Measurements from ENCODE around the gene RSKR. TPM values are rescaled to one million over a fixed set of nuclear protein-coding genes. Genes with fewer than 3 reads are reported as not detected.
A peak's percentile ranks its signal among the peaks of the same experiment; 100 is the strongest.
"Not testable (repeated sequence)": the region's sequence is repeated elsewhere in the genome, so short reads cannot be mapped to it uniquely, and the experiment has no call there.

RSKR gene
- total RNA-seq, 1 experiment from 2014 or later, result 25.8 TPM

DNA sequence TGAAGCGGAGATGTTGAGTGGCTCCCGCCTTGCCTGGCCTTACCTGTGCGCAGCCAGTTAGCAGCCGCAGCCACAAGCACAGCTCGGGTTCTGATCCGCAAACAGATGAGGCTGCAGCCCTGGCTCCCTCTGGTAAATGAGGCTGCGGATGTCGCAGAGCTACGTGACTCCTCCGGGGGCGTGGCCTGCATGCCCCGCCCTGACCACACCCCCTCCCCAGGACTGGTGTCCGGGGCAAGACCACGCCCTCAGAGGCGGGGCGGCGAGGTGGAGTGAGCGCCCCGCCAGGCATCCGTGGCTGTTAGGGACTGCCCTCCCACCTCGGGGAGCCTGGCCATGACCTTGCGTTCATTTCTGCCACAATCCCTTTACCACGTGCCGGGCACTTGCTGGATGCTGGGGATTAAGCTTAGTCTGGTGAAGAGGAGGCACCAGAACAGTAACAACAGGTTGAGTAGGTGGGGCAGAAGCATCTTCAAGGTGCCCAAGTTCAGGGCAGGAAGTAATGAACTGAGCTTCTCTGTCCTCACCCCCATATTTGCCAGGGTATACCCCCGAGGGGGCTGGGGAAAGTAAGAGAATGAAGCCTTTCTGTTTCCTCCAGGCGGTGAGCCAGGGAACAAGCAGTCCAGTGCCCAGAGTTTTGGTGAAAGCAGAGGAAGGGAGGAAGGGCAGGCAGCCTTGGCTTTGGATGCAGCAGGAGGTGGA is 37.1 kb downstream of the RSKR start, which contains the start of gene ALDOC:
Gene ALDOC (minus strand): TSS at position 138 of the 708 bp plus-strand sequence. CDS start 1,363 bp downstream, outside the sequence.
- H3K9ac ChIP-seq (ENCODE audit: extremely low read depth, insufficient read length, low read length), result no peak within 1 kb of the TSS
- no peak within 1 kb of the TSS for H3K4ac ChIP-seq (ENCODE audit: low read depth, low read length)
- no peak within 1 kb of the TSS for H3K14ac ChIP-seq (ENCODE audit: insufficient read depth, low read length)
- no peak within 1 kb of the TSS for H2AFZ ChIP-seq (ENCODE audit: low read length)
- WGBS (ENCODE audit: extremely low coverage, insufficient read length, low lambda C conversion rate), result no CpG with 5 or more reads among the region's 26 CpGs
- peaks cover 1% of the 10 kb centered on the region for H3K23me2 ChIP-seq (ENCODE audit: insufficient read length, low read depth, low read length, poor library complexity, severe bottlenecking)
- Mint-ChIP-seq H3K36me3 (ENCODE audit: insufficient read depth in 1 of 3, low read depth in 3 of 3) (peaks cover 27 to 58% (median 57%) of the 10 kb centered on the region in 3 experiments; a peak in 6 of 7 replicates), H3K9me3 (no peaks in the 10 kb centered on the region), H3K27me3 (ENCODE audit: low read depth) (peaks cover 7% of the 10 kb centered on the region), H3K4me1 (peaks cover 14 to 24% of the 10 kb centered on the region in 2 experiments), H3K4me3 (peak within 1 kb of the TSS; percentile 61 to 84), H3K27ac (peak within 1 kb of the TSS; percentile 85 to 94 (median 91))
- H3K27me3 ChIP-seq (ENCODE audit: insufficient read depth, low read length), result no peaks in the 10 kb centered on the region
- no peak within 1 kb of the TSS for H4K91ac ChIP-seq (ENCODE audit: insufficient read length, low read depth, low read length)
- H3K79me1 ChIP-seq (ENCODE audit: insufficient read depth, low read depth, low read length, poor library complexity, severe bottlenecking), result no peaks in the 10 kb centered on the region
- peaks cover 2% of the 10 kb centered on the region for H4K20me1 ChIP-seq (ENCODE audit: control insufficient read depth, insufficient read depth, insufficient read length)
- no peak within 1 kb of the TSS for H2BK12ac ChIP-seq (ENCODE audit: insufficient read length, low read depth, low read length)
- H2BK120ac ChIP-seq (ENCODE audit: low read depth, low read length, poor library complexity, severe bottlenecking), result no peak within 1 kb of the TSS
- no peak within 1 kb of the TSS for H3K27ac ChIP-seq (ENCODE audit: insufficient read length, low read depth, low read length)
- no peaks in the 10 kb centered on the region for H3K9me3 ChIP-seq (ENCODE audit: control insufficient read depth, low read depth, low read length)
- H3T11ph ChIP-seq (ENCODE audit: low read length), result no peak within 1 kb of the TSS
- H3K23ac ChIP-seq (ENCODE audit: insufficient read length, low read depth, low read length), result no peak within 1 kb of the TSS
- H2BK15ac ChIP-seq (ENCODE audit: low read depth, low read length), result no peak within 1 kb of the TSS
- H3K18ac ChIP-seq (ENCODE audit: insufficient read length, low read depth, low read length), result no peak within 1 kb of the TSS
- no peak within 1 kb of the TSS for H2AK5ac ChIP-seq (ENCODE audit: insufficient read length, low read length)
- H2BK20ac ChIP-seq (ENCODE audit: low read depth, low read length, poor library complexity, severe bottlenecking), result no peak within 1 kb of the TSS
- peak within 1 kb of the TSS; percentile 38 for H3K4me2 ChIP-seq (ENCODE audit: insufficient read depth, insufficient read length, low read length)
- TF ChIP-seq, protein P1, sequence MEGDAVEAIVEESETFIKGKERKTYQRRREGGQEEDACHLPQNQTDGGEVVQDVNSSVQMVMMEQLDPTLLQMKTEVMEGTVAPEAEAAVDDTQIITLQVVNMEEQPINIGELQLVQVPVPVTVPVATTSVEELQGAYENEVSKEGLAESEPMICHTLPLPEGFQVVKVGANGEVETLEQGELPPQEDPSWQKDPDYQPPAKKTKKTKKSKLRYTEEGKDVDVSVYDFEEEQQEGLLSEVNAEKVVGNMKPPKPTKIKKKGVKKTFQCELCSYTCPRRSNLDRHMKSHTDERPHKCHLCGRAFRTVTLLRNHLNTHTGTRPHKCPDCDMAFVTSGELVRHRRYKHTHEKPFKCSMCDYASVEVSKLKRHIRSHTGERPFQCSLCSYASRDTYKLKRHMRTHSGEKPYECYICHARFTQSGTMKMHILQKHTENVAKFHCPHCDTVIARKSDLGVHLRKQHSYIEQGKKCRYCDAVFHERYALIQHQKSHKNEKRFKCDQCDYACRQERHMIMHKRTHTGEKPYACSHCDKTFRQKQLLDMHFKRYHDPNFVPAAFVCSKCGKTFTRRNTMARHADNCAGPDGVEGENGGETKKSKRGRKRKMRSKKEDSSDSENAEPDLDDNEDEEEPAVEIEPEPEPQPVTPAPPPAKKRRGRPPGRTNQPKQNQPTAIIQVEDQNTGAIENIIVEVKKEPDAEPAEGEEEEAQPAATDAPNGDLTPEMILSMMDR (conservative IDR thresholded peaks at IDR 0.05), result no peak
- no peak within 1 kb of the TSS for H4K5ac ChIP-seq (ENCODE audit: insufficient read length, low read depth, low read length)
- no peak within 1 kb of the TSS for H4K8ac ChIP-seq (replicated peaks; ENCODE audit: insufficient read length, low read depth, low read length)
- no peak within 1 kb of the TSS for H2BK5ac ChIP-seq (ENCODE audit: insufficient read length, low read length)
- no peaks in the 10 kb centered on the region for H3K4me1 ChIP-seq (ENCODE audit: insufficient read depth, low read length)
- no peak within 1 kb of the TSS for H3K56ac ChIP-seq (ENCODE audit: insufficient read length, low read depth, low read length)
- peak; percentile 100 for DNase-seq
- H3K79me2 ChIP-seq (ENCODE audit: insufficient read depth, low read length), result no peaks in the 10 kb centered on the region

DNA sequence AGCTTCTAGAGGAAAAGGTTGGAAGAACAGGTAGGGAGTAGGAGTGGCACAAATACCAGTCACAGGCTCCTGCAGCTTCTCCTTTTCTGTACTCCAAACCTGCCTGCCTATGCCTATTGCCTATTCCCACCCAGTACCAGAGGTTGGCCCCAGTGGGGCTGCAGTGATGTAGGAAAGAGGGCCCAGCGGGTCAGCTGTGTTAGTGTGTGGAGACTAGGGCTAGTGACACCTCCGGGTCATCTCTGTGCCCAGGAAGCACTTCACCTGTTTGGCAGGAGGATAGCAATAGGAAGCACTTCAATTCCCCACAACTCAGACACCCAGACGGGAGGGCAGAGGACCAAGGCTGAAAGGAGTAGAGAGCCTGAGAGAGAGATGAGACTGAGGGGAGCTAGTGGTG is 38.0 kb downstream of the RSKR start:
- H2AK5ac ChIP-seq (ENCODE audit: insufficient read length, low read length); H3K79me1 ChIP-seq (ENCODE audit: insufficient read depth, low read depth, low read length, poor library complexity, severe bottlenecking); DNase-seq; H3K27ac ChIP-seq (ENCODE audit: insufficient read length, low read depth, low read length); H4K8ac ChIP-seq (replicated peaks; ENCODE audit: insufficient read length, low read depth, low read length); H3K23me2 ChIP-seq (ENCODE audit: insufficient read length, low read depth, low read length, poor library complexity, severe bottlenecking); H4K20me1 ChIP-seq (ENCODE audit: control insufficient read depth, insufficient read depth, insufficient read length); H4K91ac ChIP-seq (ENCODE audit: insufficient read length, low read depth, low read length); H3K9ac ChIP-seq (ENCODE audit: extremely low read depth, insufficient read length, low read length); H3K9me3 ChIP-seq (ENCODE audit: control insufficient read depth, low read depth, low read length); H3T11ph ChIP-seq (ENCODE audit: low read length); H3K9me3 Mint-ChIP-seq; H2BK120ac ChIP-seq (ENCODE audit: low read depth, low read length, poor library complexity, severe bottlenecking); H3K27me3 ChIP-seq (ENCODE audit: insufficient read depth, low read length); H3K4ac ChIP-seq (ENCODE audit: low read depth, low read length); H3K23ac ChIP-seq (ENCODE audit: insufficient read length, low read depth, low read length); H3K27me3 Mint-ChIP-seq (ENCODE audit: low read depth); H3K56ac ChIP-seq (ENCODE audit: insufficient read length, low read depth, low read length); H3K14ac ChIP-seq (ENCODE audit: insufficient read depth, low read length); H3K79me2 ChIP-seq (ENCODE audit: insufficient read depth, low read length); H3K27ac Mint-ChIP-seq; H2AFZ ChIP-seq (ENCODE audit: low read length); H3K18ac ChIP-seq (ENCODE audit: insufficient read length, low read depth, low read length); H3K4me1 ChIP-seq (ENCODE audit: insufficient read depth, low read length); H2BK20ac ChIP-seq (ENCODE audit: low read depth, low read length, poor library complexity, severe bottlenecking); H2BK15ac ChIP-seq (ENCODE audit: low read depth, low read length); H2BK5ac ChIP-seq (ENCODE audit: insufficient read length, low read length); H4K5ac ChIP-seq (ENCODE audit: insufficient read length, low read depth, low read length); H2BK12ac ChIP-seq (ENCODE audit: insufficient read length, low read depth, low read length): not testable (repeated sequence)
- Mint-ChIP-seq H3K4me1 (peaks cover 15 to 28% of the 10 kb centered on the region in 2 experiments), H3K4me3 (peak overlapping the region; percentile 61 to 84), H3K36me3 (ENCODE audit: insufficient read depth in 1 of 3, low read depth in 3 of 3) (peaks cover 27 to 58% (median 57%) of the 10 kb centered on the region in 3 experiments; a peak in 6 of 7 replicates)
- peak overlapping the region; percentile 38 for H3K4me2 ChIP-seq (ENCODE audit: insufficient read depth, insufficient read length, low read length)
- no CpG with 5 or more reads among the region's 3 CpGs for WGBS (ENCODE audit: extremely low coverage, insufficient read length, low lambda C conversion rate)
